ENCODE measurements around the gene KCNJ13. TPM values are rescaled to one million over a fixed set of nuclear protein-coding genes. Genes with fewer than 3 reads are reported as not detected.

The KCNJ13 gene
- total RNA-seq, 1 donor from 2014 or later, result not detected

GRCh38 chr2:232750135-232750671 is 26.2 kb downstream of the KCNJ13 start:
- no peak for TF ChIP-seq CTCF (conservative IDR thresholded peaks at IDR 0.05)
- H3K27ac Mint-ChIP-seq (ENCODE audit: unreplicated experiment), result no peak overlapping the region
- H3K27me3 Mint-ChIP-seq (ENCODE audit: low read depth), result no peaks in the 10 kb centered on the region
- no peaks in the 10 kb centered on the region for H3K4me1 Mint-ChIP-seq
- no peak for DNase-seq (ENCODE audit: low read depth, low spot score)
- no peak overlapping the region for H3K4me3 Mint-ChIP-seq
- peaks cover 8% of the 10 kb centered on the region for H3K36me3 Mint-ChIP-seq (ENCODE audit: low read depth)
- no peaks in the 10 kb centered on the region for H3K9me3 Mint-ChIP-seq

- H3K4me1 Mint-ChIP-seq, result no peaks in the 10 kb centered on the region
- no peaks in the 10 kb centered on the region for H3K9me3 Mint-ChIP-seq
- peaks cover 8% of the 10 kb centered on the region for H3K36me3 Mint-ChIP-seq (ENCODE audit: low read depth)
- TF ChIP-seq CTCF (conservative IDR thresholded peaks at IDR 0.05), result no peak
- H3K4me3 Mint-ChIP-seq, result no peak overlapping the region
- H3K27me3 Mint-ChIP-seq (ENCODE audit: low read depth), result no peaks in the 10 kb centered on the region
- DNase-seq (ENCODE audit: low read depth, low spot score), result no peak
- no peak overlapping the region for H3K27ac Mint-ChIP-seq (ENCODE audit: unreplicated experiment)
Measured at GRCh38 chr2:232749331-232749730, 27.0 kb downstream of the KCNJ13 start.

- DNase-seq (ENCODE audit: low read depth, low spot score), result no peak
- no peak overlapping the region for H3K27ac Mint-ChIP-seq (ENCODE audit: unreplicated experiment)
- H3K4me1 Mint-ChIP-seq, result no peaks in the 10 kb centered on the region
- H3K4me3 Mint-ChIP-seq, result no peak overlapping the region
- H3K36me3 Mint-ChIP-seq (ENCODE audit: low read depth), result peaks cover 4% of the 10 kb centered on the region
- TF ChIP-seq CTCF (conservative IDR thresholded peaks at IDR 0.05), result no peak
- no peaks in the 10 kb centered on the region for H3K9me3 Mint-ChIP-seq
- no peaks in the 10 kb centered on the region for H3K27me3 Mint-ChIP-seq (ENCODE audit: low read depth)
Measured at GRCh38 chr2:232748038-232748437, 28.3 kb downstream of the KCNJ13 start.

GRCh38 chr2:232744963-232745362 is 31.4 kb downstream of the KCNJ13 start:
- TF ChIP-seq CTCF (conservative IDR thresholded peaks at IDR 0.05), result no peak
- Mint-ChIP-seq H3K36me3 (ENCODE audit: low read depth) (peaks cover 4% of the 10 kb centered on the region), H3K4me3 (no peak overlapping the region), H3K9me3 (no peaks in the 10 kb centered on the region), H3K4me1 (no peaks in the 10 kb centered on the region), H3K27ac (ENCODE audit: unreplicated experiment) (no peak overlapping the region), H3K27me3 (ENCODE audit: low read depth) (no peaks in the 10 kb centered on the region)
- DNase-seq (ENCODE audit: low read depth, low spot score), result no peak

GRCh38 chr2:232741972-232742371 is 34.4 kb downstream of the KCNJ13 start:
- DNase-seq (ENCODE audit: low read depth, low spot score), result no peak
- peaks cover 2% of the 10 kb centered on the region for H3K36me3 Mint-ChIP-seq (ENCODE audit: low read depth)
- H3K27me3 Mint-ChIP-seq (ENCODE audit: low read depth), result no peaks in the 10 kb centered on the region
- TF ChIP-seq CTCF (conservative IDR thresholded peaks at IDR 0.05), result no peak
- no peak overlapping the region for H3K4me3 Mint-ChIP-seq
- H3K4me1 Mint-ChIP-seq, result no peaks in the 10 kb centered on the region
- no peaks in the 10 kb centered on the region for H3K9me3 Mint-ChIP-seq
- no peak overlapping the region for H3K27ac Mint-ChIP-seq (ENCODE audit: unreplicated experiment)

Measured in neural crest cell (in vitro differentiated cells).